ENCODE measurements around the gene CEP350. TPM values are rescaled to one million over a fixed set of nuclear protein-coding genes. Genes with fewer than 3 reads are reported as not detected.

CEP350 gene
- total and polyA plus RNA-seq, 10 of the 15 experiments (the other 5 are each of a cell fraction or from before 2014, with no cell fraction given): 5.2 to 46.0 (median 23.1) TPM

- 84% methylated on average over 16 of the region's 16 CpGs for WGBS (ENCODE audit: insufficient coverage, insufficient replicate concordance, low lambda C conversion rate, missing lambda C conversion rate)
- ChIA-PET RAD21 (ENCODE audit: unreplicated experiment) (interaction anchor here (1.1 to 2.9 kb wide), 3 partner anchors 9 to 21 kb away, joined by 3 to 8 read pairs (median 3); no protein-coding TSS in a partner anchor), SMC1A (ENCODE audit: uncharacterized antibody, unreplicated experiment) (interaction anchor here (1.0 to 2.3 kb wide), 4 partner anchors 10 to 228 kb away, joined by 3 to 7 read pairs (median 5); no protein-coding TSS in a partner anchor), CTCF (interaction anchor here (0.9 to 2.7 kb wide), 4 partner anchors 9 to 20 kb away, joined by 3 to 16 read pairs (median 4); no protein-coding TSS in a partner anchor), POLR2A (interaction anchor here (1.0 kb wide), 1 partner anchor 13 kb away, joined by 3 read pairs; no protein-coding TSS in a partner anchor)
- H3K36me3 ChIP-seq (ENCODE audit: control insufficient read depth in 2 of 2, insufficient read depth in 2 of 2, low read length in 1 of 2): peaks cover 0 to 2% of the 10 kb centered on the region in 2 experiments; a peak in 1 of 4 replicates
- no peaks in the 10 kb centered on the region for H4K20me1 ChIP-seq (ENCODE audit: control insufficient read depth, insufficient read depth)
- H3K4me1 ChIP-seq (ENCODE audit: control insufficient read depth, insufficient read depth, low read length): peaks cover 13% of the 10 kb centered on the region; the same call in 1 of the 2 replicates
- BruUV-seq (replicated peaks): no TSS peak
- in situ Hi-C loops (cut with MboI) (no loop called here), intact Hi-C loops (cut with micrococcal nuclease; ENCODE audit: unreplicated experiment) (loop anchor here (5.0 kb wide), 1 partner anchor 276 kb away; the partner anchor contains the start of gene TOR1AIP1)
- no peaks in the 10 kb centered on the region for H3K27me3 ChIP-seq (replicated peaks in 1 of 2; ENCODE audit: control insufficient read depth in 2 of 2, insufficient read depth in 2 of 2, low read length in 1 of 2)
- DNase-seq (ENCODE audit: low read depth, low spot score) (no peak), ATAC-seq (no peak), FAIRE-seq (no peak)
- H3K9ac ChIP-seq (ENCODE audit: control insufficient read depth, insufficient read depth, low read length): no peak overlapping the region
- H3K9me3 ChIP-seq (replicated peaks; ENCODE audit: control insufficient read depth, insufficient read depth, low read length): no peaks in the 10 kb centered on the region
- H3K27ac ChIP-seq (ENCODE audit: control insufficient read depth, insufficient read depth): no peak overlapping the region
- H3K79me2 ChIP-seq (ENCODE audit: control insufficient read depth, insufficient read depth, low read length): no peaks in the 10 kb centered on the region; the same call in none of the 2 replicates
- H3K4me2 ChIP-seq (ENCODE audit: control insufficient read depth, insufficient read depth): no peak overlapping the region
- H2AFZ ChIP-seq (ENCODE audit: control insufficient read depth, low read depth, low read length): no peak overlapping the region
- TF ChIP-seq E2F8 (IDR thresholded peaks at IDR 0.05; ENCODE audit: low read depth, partially characterized antibody): no peak
- no peak for TF ChIP-seq NR2F1 (conservative IDR thresholded peaks at IDR 0.05)
- no peak for TF ChIP-seq MEF2B (IDR thresholded peaks at IDR 0.05; ENCODE audit: partially characterized antibody, poor library complexity, severe bottlenecking)
- TF ChIP-seq SIN3A (IDR thresholded peaks at IDR 0.05; ENCODE audit: low read depth, low read length): no peak
- no peak for TF ChIP-seq CEBPB (IDR thresholded peaks at IDR 0.05; ENCODE audit: borderline replicate concordance in 1 of 2, low read depth in 2 of 2, low read length in 2 of 2)
- TF ChIP-seq HDAC6 (IDR thresholded peaks at IDR 0.05; ENCODE audit: unreplicated experiment): no peak
- no peak for TF ChIP-seq ATF2 (IDR thresholded peaks at IDR 0.05; ENCODE audit: low read length)
- TF ChIP-seq BCL11A (IDR thresholded peaks at IDR 0.05; ENCODE audit: low read depth, low read length): no peak
- no peak for TF ChIP-seq ESRRA (IDR thresholded peaks at IDR 0.05; ENCODE audit: low read length)
- no peak overlapping the region for H3K4me3 ChIP-seq
These were observed 203.8 kb downstream of the CEP350 start for GRCh38 chr1:180158149-180159147.

Data from GM12878 (cell line).